Naive thymus-derived CD4-positive, alpha-beta T cell (primary cell): ENCODE data around the gene MPHOSPH9. TPM values are rescaled to one million over a fixed set of nuclear protein-coding genes. Genes with fewer than 3 reads are reported as not detected.

Experiments
- polyA plus RNA-seq, 2 donors: library from polyadenylated mRNA; unstranded; fragments of 300-500 nt; fragmentation: Illumina TruSeq; gene quantifications; one replicate each; pipeline ENCODE4 v1.2.3, GENCODE V29; 2021
- total RNA-seq, 6 experiments: library from RNA in 5 of 6; stranded (reverse) in 5 of 6; gene quantifications; 1 replicate in 5 of 6; 2 replicates in 1 of 6; pipeline ENCODE4 v1.2.3 and lab custom pipeline; 2021 to 2026

The MPHOSPH9 gene
- total and polyA plus RNA-seq, 7 experiments from 2014 or later = 34.0 to 102 (median 77.1) TPM

Other genes starting within 250 kb of the MPHOSPH9 start
- gene PITPNM2, start 82.1 kb downstream of the MPHOSPH9 start, total RNA-seq = 10 to 100 TPM; 22.2 to 65.3 (median 56.6) TPM
- 1 to 10 TPM; 2.9 to 9.2 TPM for gene PITPNM2, start 82.1 kb downstream of the MPHOSPH9 start, polyA plus RNA-seq
- 10 to 100 TPM; 26.8 to 56.9 (median 39.5) TPM for gene MTRFR, start 295 bp upstream of the MPHOSPH9 start, total RNA-seq
- gene MTRFR, start 295 bp upstream of the MPHOSPH9 start, polyA plus RNA-seq = 10 to 100 TPM; 42.6 to 60.3 TPM
- 10 to 100 TPM in 2 of 5 experiments, 1 to 10 TPM in 3; 3.6 to 45.1 (median 5.0) TPM for gene CDK2AP1, start 38.7 kb upstream of the MPHOSPH9 start, total RNA-seq
- gene CDK2AP1, start 38.7 kb upstream of the MPHOSPH9 start, polyA plus RNA-seq = 1 to 10 TPM; 1.3 to 3.2 TPM
- 10 to 100 TPM; 30.1 to 49.9 (median 43.7) TPM for gene SBNO1, start 131.7 kb upstream of the MPHOSPH9 start, total RNA-seq
- 10 to 100 TPM; 31.6 to 34.0 TPM for gene SBNO1, start 131.7 kb upstream of the MPHOSPH9 start, polyA plus RNA-seq
- 10 to 100 TPM; 24.4 to 57.4 (median 28.3) TPM for gene KMT5A, start 151.0 kb upstream of the MPHOSPH9 start, total RNA-seq
- gene KMT5A, start 151.0 kb upstream of the MPHOSPH9 start, polyA plus RNA-seq = 1 to 10 TPM; 1.4 to 3.1 TPM
- gene RILPL2, start 203.5 kb upstream of the MPHOSPH9 start, total RNA-seq = 10 to 100 TPM in 1 of 5 experiments, 1 to 10 TPM in 4; 4.3 to 12.8 (median 5.6) TPM
- gene RILPL2, start 203.5 kb upstream of the MPHOSPH9 start, polyA plus RNA-seq = 1 to 10 TPM; 5.5 to 5.6 TPM
- 10 to 100 TPM; 30.2 to 53.4 (median 35.8) TPM for gene SNRNP35, start 225.0 kb upstream of the MPHOSPH9 start, total RNA-seq
- gene SNRNP35, start 225.0 kb upstream of the MPHOSPH9 start, polyA plus RNA-seq = 10 to 100 TPM; 24.2 to 35.1 TPM